GM12878 (cell line): ENCODE measurements around the gene SLC15A1. TPM values are rescaled to one million over a fixed set of nuclear protein-coding genes. Genes with fewer than 3 reads are reported as not detected.

Experiments used
- ATAC-seq: fragments of 200-7000 bp; cut with Tn5 transposase; 3 replicates; pipeline ENCODE4 v1.9.1; 2020; ENCODE audit warnings: mild to moderate bottlenecking, moderate library complexity
- BruUV-seq: library from RNA; stranded (reverse); fragments of 400-500 nt; replicated peaks from 2 replicates; lab custom pipeline; 2021; lab: Mats Ljungman, UMichigan
- CTCF ChIA-PET: fragments of 300-600 bp; sonication (Branson Sonifier 250); formaldehyde crosslinking; extraction: SDS; loops from one replicate; lab custom pipeline; 2021; ENCODE audit warnings: inconsistent platforms; lab: Yijun Ruan, JAX
- POLR2A ChIA-PET: fragments of 350-600 bp; formaldehyde crosslinking; extraction: SDS; loops from one replicate; lab custom pipeline; 2021; ENCODE audit warnings: inconsistent platforms; lab: Charles Lee
- RAD21 ChIA-PET: fragments of 300-600 bp; sonication (Branson Sonifier 250); formaldehyde crosslinking; loops from one replicate; lab custom pipeline; 2023; ENCODE audit warnings: antibody characterized with exemption; ENCODE audit not compliant: unreplicated experiment; lab: Charles Lee
- SMC1A ChIA-PET: fragments of 300-600 bp; sonication (Branson Sonifier 250); formaldehyde crosslinking; loops from one replicate; lab custom pipeline; 2023; ENCODE audit not compliant: unreplicated experiment, uncharacterized antibody; lab: Charles Lee
- DNase-seq: peaks from one replicate; pipeline ENCODE4 v3.0.0-alpha.2; 2011; ENCODE audit warnings: low read depth, low spot score
- FAIRE-seq: peaks from 3 replicates; lab custom pipeline; 2011; peaks lifted over from hg19 to GRCh38; lab: Jason Lieb, UNC
- H2AFZ ChIP-seq: 2 replicates; pipeline ENCODE4 v1.6.0; 2011; ENCODE audit warnings: low read depth, low read length, control low read depth; ENCODE audit not compliant: control insufficient read depth
- H3K27ac ChIP-seq: 2 replicates; pipeline ENCODE4 v1.5.1; 2011; ENCODE audit warnings: control low read depth; ENCODE audit not compliant: control insufficient read depth, insufficient read depth
- H3K27me3 ChIP-seq, 2 experiments: replicated peaks in 1 of 2; 2 replicates each; pipeline versions ENCODE4 v1.6.0 to v1.6.1; 2011; ENCODE audit warnings: low read length in 1 of 2; ENCODE audit not compliant: control insufficient read depth in 2 of 2, insufficient read depth in 2 of 2
- H3K36me3 ChIP-seq, 2 experiments: 2 replicates each; pipeline ENCODE4 v1.5.1; 2011; ENCODE audit warnings: low read length in 1 of 2; ENCODE audit not compliant: control insufficient read depth in 2 of 2, insufficient read depth in 2 of 2
- H3K4me1 ChIP-seq: 2 replicates; pipeline ENCODE4 v1.6.1; 2011; ENCODE audit warnings: mild to moderate bottlenecking, low read length, moderate library complexity, mixed read lengths; ENCODE audit not compliant: control insufficient read depth, insufficient read depth
- H3K4me2 ChIP-seq: 2 replicates; pipeline ENCODE4 v1.6.0; 2011; ENCODE audit warnings: control low read depth; ENCODE audit not compliant: control insufficient read depth, insufficient read depth
- H3K4me3 ChIP-seq: fragments of 200-600 bp; sonication (generic); 2 replicates; pipeline ENCODE4 v1.5.1; 2016
- H3K79me2 ChIP-seq: 2 replicates; pipeline ENCODE4 v1.6.0; 2011; ENCODE audit warnings: low read length; ENCODE audit not compliant: control insufficient read depth, insufficient read depth
- H3K9ac ChIP-seq: 2 replicates; pipeline ENCODE4 v1.8.0; 2011; ENCODE audit warnings: low read length, control low read depth, mixed read lengths; ENCODE audit not compliant: control insufficient read depth, insufficient read depth
- H3K9me3 ChIP-seq: replicated peaks from 3 replicates; pipeline ENCODE4 v1.5.1; 2011; ENCODE audit warnings: mild to moderate bottlenecking, low read length; ENCODE audit not compliant: control insufficient read depth, insufficient read depth
- H4K20me1 ChIP-seq: 2 replicates; pipeline ENCODE4 v1.6.0; 2011; ENCODE audit not compliant: control insufficient read depth, insufficient read depth
- BCL3 ChIP-seq: IDR thresholded peaks from 2 replicates; pipeline ENCODE4 v1.6.1; 2011; ENCODE audit warnings: borderline replicate concordance, low read depth, mild to moderate bottlenecking, moderate library complexity, low read length; ENCODE audit not compliant: insufficient read depth, poor library complexity, severe bottlenecking
- CBX5 ChIP-seq: sonication (generic); IDR thresholded peaks from 2 replicates; pipeline ENCODE4 v1.6.1; 2016; ENCODE audit warnings: low read depth, moderate library complexity, mild to moderate bottlenecking, inconsistent platforms
- CHD2 ChIP-seq: IDR thresholded peaks from 2 replicates; pipeline ENCODE4 v1.6.1; 2011; ENCODE audit warnings: low read depth, low read length, improper control_type of control experiment, borderline replicate concordance
- DPF2 ChIP-seq: fragments of 450-650 bp; IDR thresholded peaks from 2 replicates; pipeline ENCODE4 v1.6.1; 2017; ENCODE audit warnings: mild to moderate bottlenecking
- ESRRA ChIP-seq: IDR thresholded peaks from 2 replicates; pipeline ENCODE4 v1.6.1; 2012; ENCODE audit warnings: mild to moderate bottlenecking, low read length, improper control_type of control experiment
- FOXM1 ChIP-seq: IDR thresholded peaks from 2 replicates; pipeline ENCODE4 v1.6.1; 2012; ENCODE audit warnings: low read depth, mild to moderate bottlenecking, inconsistent platforms, low read length, moderate library complexity
- HCFC1 ChIP-seq: fragments of 150-350 bp; IDR thresholded peaks from 2 replicates; pipeline ENCODE4 v1.6.1; 2014; ENCODE audit warnings: low read length
- JUNB ChIP-seq: IDR thresholded peaks from 2 replicates; pipeline ENCODE4 v1.6.1; 2016; ENCODE audit warnings: antibody characterized with exemption, mild to moderate bottlenecking
- JUND ChIP-seq: IDR thresholded peaks from 2 replicates; pipeline ENCODE4 v1.6.1; 2012; ENCODE audit warnings: low read depth, mild to moderate bottlenecking, low read length, improper control_type of control experiment, moderate library complexity
- KDM1A ChIP-seq: fragments of 200-600 bp; sonication (generic); IDR thresholded peaks from 2 replicates; pipeline ENCODE4 v1.6.1; 2016; ENCODE audit warnings: borderline replicate concordance
- KLF5 ChIP-seq: fragments of 450-650 bp; IDR thresholded peaks from 2 replicates; pipeline ENCODE4 v1.6.1; 2014; ENCODE audit warnings: mild to moderate bottlenecking; ENCODE audit not compliant: partially characterized antibody
- MEF2B ChIP-seq: fragments of 450-650 bp; IDR thresholded peaks from 2 replicates; pipeline ENCODE4 v1.6.1; 2018; ENCODE audit warnings: mild to moderate bottlenecking, moderate library complexity; ENCODE audit not compliant: partially characterized antibody, poor library complexity, severe bottlenecking
- MTA3 ChIP-seq: IDR thresholded peaks from 2 replicates; pipeline ENCODE4 v1.6.1; 2012; ENCODE audit warnings: low read length, inconsistent platforms, borderline replicate concordance
- NR2F1 ChIP-seq: fragments of 450-650 bp; conservative IDR thresholded peaks from 2 replicates; pipeline ENCODE4 v1.6.1; 2017; ENCODE audit warnings: mild to moderate bottlenecking
- PAX8 ChIP-seq: fragments of 450-650 bp; IDR thresholded peaks from 2 replicates; pipeline ENCODE4 v1.6.1; 2017; ENCODE audit warnings: mild to moderate bottlenecking, moderate library complexity
- RAD21 ChIP-seq: IDR thresholded peaks from 2 replicates; pipeline ENCODE4 v1.6.1; 2011; ENCODE audit warnings: mild to moderate bottlenecking, low read depth, low read length, moderate library complexity; ENCODE audit not compliant: insufficient read depth
- RB1 ChIP-seq: fragments of 450-650 bp; formaldehyde crosslinking; IDR thresholded peaks from 2 replicates; pipeline ENCODE4 v1.6.1; 2017; ENCODE audit warnings: mild to moderate bottlenecking, borderline replicate concordance
- RCOR1 ChIP-seq: conservative IDR thresholded peaks from 2 replicates; pipeline ENCODE4 v1.6.1; 2012; ENCODE audit warnings: low read depth, low read length, improper control_type of control experiment
- RELA ChIP-seq: fragments of 450-650 bp; IDR thresholded peaks from 2 replicates; pipeline ENCODE4 v1.8.0; 2014; ENCODE audit warnings: borderline replicate concordance; ENCODE audit not compliant: partially characterized antibody
- SIN3A ChIP-seq: IDR thresholded peaks from 2 replicates; pipeline ENCODE4 v1.6.1; 2012; ENCODE audit warnings: low read depth, low read length, improper control_type of control experiment
- SREBF1 ChIP-seq: IDR thresholded peaks from 2 replicates; pipeline ENCODE4 v1.6.1; 2012; ENCODE audit warnings: mild to moderate bottlenecking, low read length
- TARDBP ChIP-seq: IDR thresholded peaks from 2 replicates; pipeline ENCODE4 v1.6.1; 2016; ENCODE audit warnings: borderline replicate concordance
- TBL1XR1 ChIP-seq: IDR thresholded peaks from 2 replicates; pipeline ENCODE4 v1.6.1; 2012; ENCODE audit warnings: low read depth, low read length, improper control_type of control experiment
- TCF12 ChIP-seq: IDR thresholded peaks from 2 replicates; pipeline ENCODE4 v1.6.1; 2011; ENCODE audit warnings: low read depth, mild to moderate bottlenecking, low read length
- TCF7 ChIP-seq: IDR thresholded peaks from 2 replicates; pipeline ENCODE4 v1.6.1; 2014; ENCODE audit warnings: antibody characterized with exemption, borderline replicate concordance
- WRNIP1 ChIP-seq: IDR thresholded peaks from 2 replicates; pipeline ENCODE4 v1.6.1; 2011; ENCODE audit warnings: low read depth, low read length, improper control_type of control experiment, borderline replicate concordance
- ZNF622 ChIP-seq: fragments of 450-650 bp; IDR thresholded peaks from 2 replicates; pipeline ENCODE4 v1.6.1; 2017; ENCODE audit warnings: mild to moderate bottlenecking, inconsistent platforms
- WGBS: methylation state at CpG from one replicate; pipeline ENCODE4 v1.1.6; 2016; ENCODE audit warnings: low lambda C conversion rate; ENCODE audit not compliant: insufficient replicate concordance, insufficient coverage; ENCODE audit errors: missing lambda C conversion rate; 5-methylcytosine and 5-hydroxymethylcytosine counted together
- in situ Hi-C: fragments of 300-500 bp; cut with MboI; formaldehyde crosslinking; loops from 9 replicates; pipeline ENCODE4 v1.14.3; 2018; ENCODE audit warnings: mixed read lengths
- intact Hi-C: fragments of 100-400 bp; cut with micrococcal nuclease; formaldehyde crosslinking; loops from one replicate; pipeline ENCODE4 v1.14.2; 2022; ENCODE audit not compliant: unreplicated experiment
- polyA plus RNA-seq, 11 experiments: library from polyadenylated mRNA; depleted of rRNA in 4 of 11; unstranded in 6 of 11; stranded (reverse) in 5 of 11; fragments of >200 nt; fragmentation: Nextera tagmentation in 4 of 11; fragmentation: Illumina TruSeq in 1 of 11; extraction: Ambion mirVana in 4 of 11; extraction: Trizol in 1 of 11; gene quantifications; 1 replicate in 1 of 11; 2 replicates in 10 of 11; pipeline versions ENCODE4 v1.2.1 to v1.2.3, GENCODE V29; 2011 to 2016; ENCODE audit warnings: inconsistent platforms in 2 of 11, missing spikeins in 2 of 11, low read depth in 1 of 11
- total RNA-seq, 4 experiments: library from RNA; depleted of rRNA in 3 of 4; stranded (reverse); fragments of >200 nt in 3 of 4; fragmentation: Illumina TruSeq in 1 of 4; extraction: Trizol in 1 of 4; gene quantifications; 2 replicates each; pipeline versions ENCODE4 v1.2.1 to v1.2.3, GENCODE V29; 2013 to 2021

The SLC15A1 gene
- total and polyA plus RNA-seq, 10 of the 15 experiments (the other 5 are each of a cell fraction or from before 2014, with no cell fraction given) = not detected

GRCh38 chr13:98672947-98673613, 79.4 kb downstream of the SLC15A1 start:
- H4K20me1 ChIP-seq = no peaks in the 10 kb centered on the region
- H2AFZ ChIP-seq = no peak overlapping the region
- H3K4me1 ChIP-seq = no peaks in the 10 kb centered on the region
- POLR2A ChIA-PET = interaction anchor here (0.6 to 1.0 kb wide), 2 partner anchors 9 to 10 kb away, joined by 3 read pairs; no protein-coding TSS in a partner anchor
- no peak overlapping the region for H3K27ac ChIP-seq
- CTCF ChIA-PET = interaction anchor here (0.7 to 5.5 kb wide), 28 partner anchors 9 to 873 kb away, joined by 3 to 45 read pairs (median 4); no protein-coding TSS in a partner anchor
- H3K36me3 ChIP-seq = no peaks in the 10 kb centered on the region
- H3K9me3 ChIP-seq = no peaks in the 10 kb centered on the region
- SMC1A ChIA-PET = interaction anchor here (0.6 to 3.2 kb wide), 13 partner anchors 12 to 817 kb away, joined by 3 to 27 read pairs (median 4); no protein-coding TSS in a partner anchor
- H3K79me2 ChIP-seq = no peaks in the 10 kb centered on the region
- ATAC-seq = peak; percentile 96
- RAD21 ChIA-PET = interaction anchor here (0.6 to 1.7 kb wide), 16 partner anchors 9 to 817 kb away, joined by 3 to 14 read pairs (median 3); no protein-coding TSS in a partner anchor
- no peaks in the 10 kb centered on the region; a peak in 1 of 4 replicates for H3K27me3 ChIP-seq
- H3K4me2 ChIP-seq = no peak overlapping the region
- H3K9ac ChIP-seq = no peak overlapping the region
- H3K4me3 ChIP-seq = no peak overlapping the region
- intact Hi-C loops (loop anchor here (1.0 to 10.0 kb wide), 5 partner anchors 170 to 818 kb away; partner anchors contain the start of gene FARP1), in situ Hi-C loops (loop anchor here (10.0 kb wide), 1 partner anchor 818 kb away; no protein-coding TSS in a partner anchor)
- BruUV-seq = no TSS peak
- DNase-seq = peak; percentile 13
- WGBS = 18% methylated on average over 11 of the region's 11 CpGs
- FAIRE-seq = peak; percentile 80
- TF ChIP-seq FOXM1 (peak; percentile 44; the same call in 1 of the 2 replicates), KDM1A (no peak), TCF7 (no peak), TARDBP (no peak), MEF2B (no peak), ESRRA (no peak), JUND (no peak), CHD2 (no peak), PAX8 (no peak), SREBF1 (no peak), WRNIP1 (no peak), NR2F1 (peak; percentile 51; the same call in 1 of the 2 replicates), BCL3 (no peak), RCOR1 (no peak), RAD21 (peak; percentile 88), TCF12 (0 out of 2 replicates have a peak, but pooled peaks have one; percentile 10), SIN3A (no peak), DPF2 (no peak), JUNB (no peak), HCFC1 (no peak), RB1 (no peak), CBX5 (no peak), ZNF622 (no peak), TBL1XR1 (no peak), RELA (no peak), KLF5 (no peak), MTA3 (no peak)
